PFSK-1 (cell line): ENCODE results near the gene ZFHX3.

Source experiments
- POLR2AphosphoS5 ChIP-seq: IDR thresholded peaks from 2 replicates; pipeline ENCODE4 v1.6.1; 2012; ENCODE audit warnings: low read depth, mild to moderate bottlenecking, control low read depth, low read length, moderate library complexity
- SIN3A ChIP-seq: IDR thresholded peaks from 2 replicates; pipeline ENCODE4 v1.6.1; 2012; ENCODE audit warnings: mild to moderate bottlenecking, low read length, moderate library complexity, borderline replicate concordance; ENCODE audit not compliant: insufficient read depth
- TAF1 ChIP-seq: IDR thresholded peaks from 2 replicates; pipeline ENCODE4 v1.6.1; 2012; ENCODE audit warnings: low read length, control low read depth, borderline replicate concordance; ENCODE audit not compliant: insufficient read depth

DNA sequence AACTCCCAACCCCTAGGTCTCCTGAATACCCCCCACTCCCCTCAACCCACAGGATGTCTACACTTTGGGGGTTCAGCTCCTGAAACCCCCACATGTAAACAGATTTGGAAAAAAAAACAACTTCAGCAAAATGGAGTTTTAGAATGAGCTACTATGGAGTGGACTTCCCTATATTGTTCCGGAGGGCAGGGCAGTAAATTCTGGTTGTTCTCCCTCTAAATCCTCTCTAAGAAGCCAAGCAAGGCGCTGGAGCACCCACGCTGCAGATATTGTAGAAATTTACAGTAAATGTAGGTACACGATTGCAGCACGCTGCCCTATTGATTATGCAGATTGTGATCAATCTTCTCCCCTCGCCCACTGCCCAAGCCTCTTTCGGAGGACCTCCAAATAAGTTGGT lies 8.5 kb upstream of the ZFHX3 start:
- TF ChIP-seq TAF1 (no peak), POLR2AphosphoS5 (no peak), SIN3A (no peak)
